T-helper 17 cell (primary cell): ENCODE results near the gene ENKUR. TPM values are rescaled to one million over a fixed set of nuclear protein-coding genes. Genes with fewer than 3 reads are reported as not detected.
"Not testable (repeated sequence)": the region's sequence is repeated elsewhere in the genome, so short reads cannot be mapped to it uniquely, and the experiment has no call there.

ENCODE experiments used
- ATAC-seq: fragments of 150-1000 bp; cut with Tn5 transposase; 2 replicates; pipeline ENCODE4 v1.10.0; 2021; ENCODE audit warnings: mild to moderate bottlenecking, moderate library complexity
- DNase-seq, 3 donors: peaks; one replicate each; pipeline versions ENCODE4 v3.0.0 to v3.0.0-alpha.2; 2020 to 2021
- H3K9me3 ChIP-seq: one replicate; pipeline ENCODE4 v1.7.0; 2013; ENCODE audit warnings: low read length, mild to moderate bottlenecking; ENCODE audit not compliant: control insufficient read depth, poor library complexity, severe bottlenecking
- H3K27ac Mint-ChIP-seq: one replicate; pipeline ENCODE4 v1.8.0; 2022; ENCODE audit warnings: mild to moderate bottlenecking, moderate library complexity, mixed read lengths
- H3K27me3 Mint-ChIP-seq: one replicate; pipeline ENCODE4 v1.8.0; 2022; ENCODE audit warnings: mixed read lengths
- H3K36me3 Mint-ChIP-seq: one replicate; pipeline ENCODE4 v1.8.0; 2022; ENCODE audit warnings: low read depth, mixed read lengths
- H3K4me1 Mint-ChIP-seq: one replicate; pipeline ENCODE4 v1.8.0; 2022; ENCODE audit warnings: mild to moderate bottlenecking, mixed read lengths
- H3K4me3 Mint-ChIP-seq: one replicate; pipeline ENCODE4 v1.8.0; 2022; ENCODE audit warnings: mild to moderate bottlenecking, moderate library complexity, mixed read lengths
- total RNA-seq, 4 donors: library from RNA in 2 of 4; stranded (reverse) in 2 of 4; gene quantifications; one replicate each; pipeline ENCODE4 v1.2.3 and lab custom pipeline; 2022 to 2026

ENKUR gene
- total RNA-seq, 2 donors from 2014 or later = 0.85 to 14.9 TPM

DNA sequence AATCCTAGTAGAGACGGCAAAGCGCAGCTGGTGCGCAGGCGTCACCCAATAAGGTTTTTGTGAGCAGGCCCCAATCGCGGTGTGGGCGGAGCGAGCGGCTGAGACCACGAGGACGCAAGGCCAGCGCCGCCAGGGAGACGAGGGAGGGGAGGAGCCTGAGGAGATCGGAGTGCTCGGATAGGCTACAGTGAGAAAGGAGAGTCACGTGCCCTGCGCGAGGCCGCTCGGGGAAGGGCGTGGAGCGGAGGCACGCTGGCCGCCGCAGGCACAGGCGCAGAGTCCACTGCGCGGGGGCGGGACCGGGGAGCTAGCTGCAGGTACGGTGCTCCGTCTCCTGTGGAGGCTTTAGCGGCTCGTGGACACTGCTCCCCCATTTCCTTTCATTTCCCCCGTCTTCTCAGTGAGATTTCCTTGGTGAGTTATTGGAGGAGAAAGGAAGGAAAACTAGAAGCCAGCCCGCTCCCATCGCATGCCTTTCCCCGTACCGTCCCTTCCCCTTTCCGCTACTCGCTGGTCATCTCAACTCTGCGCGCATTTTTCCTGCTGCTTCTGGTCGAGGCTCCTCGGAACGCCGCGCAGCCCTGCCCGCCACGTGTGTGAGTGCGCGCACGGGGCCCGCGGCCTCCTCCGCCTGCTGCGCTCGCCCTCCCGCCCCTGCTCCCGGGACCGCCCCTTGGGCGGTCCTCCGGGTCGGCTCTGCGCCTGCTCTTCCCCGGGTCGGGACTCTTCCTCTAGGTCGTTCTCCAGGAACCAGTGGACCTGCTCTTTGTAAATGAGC lies 607 bp upstream of the ENKUR start, which contains the start of gene THNSL1:
Gene THNSL1 (plus strand): TSS at position 237 of the 778 bp plus-strand sequence. CDS start 6,612 bp downstream, outside the sequence.
- H3K27ac Mint-ChIP-seq = peak within 1 kb of the TSS; percentile 99
- peaks cover 16% of the 10 kb centered on the region for H3K4me1 Mint-ChIP-seq

DNA sequence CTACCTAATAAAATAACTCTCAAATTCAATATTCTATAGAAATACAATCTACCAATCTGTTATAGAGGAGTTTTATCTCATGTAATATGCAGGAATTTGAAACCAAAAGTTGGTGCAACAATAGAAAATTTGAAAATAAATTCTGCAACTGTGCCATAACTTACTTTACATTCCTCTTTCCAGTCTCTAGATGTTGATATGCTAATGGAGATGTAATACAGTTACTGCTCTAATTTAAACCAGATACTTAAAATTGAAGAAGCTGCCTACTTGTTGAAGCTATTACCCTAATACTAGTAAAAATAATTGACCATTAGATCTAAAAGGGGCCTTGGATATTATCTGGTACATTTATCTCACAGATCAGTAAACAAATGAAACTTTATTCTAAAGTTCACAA lies 1.4 kb downstream of the ENKUR start:
- peaks cover 16% of the 10 kb centered on the region for H3K4me1 Mint-ChIP-seq
- peak overlapping the region; percentile 99 for H3K27ac Mint-ChIP-seq
- no peaks in the 10 kb centered on the region for H3K27me3 Mint-ChIP-seq
- no peaks in the 10 kb centered on the region for H3K9me3 ChIP-seq
- H3K36me3 Mint-ChIP-seq = no peaks in the 10 kb centered on the region
- DNase-seq = no peak
- ATAC-seq = no peak
- no peak overlapping the region for H3K4me3 Mint-ChIP-seq

More for the DNA sequence above, 607 bp upstream of the ENKUR start, which contains the start of gene THNSL1:
- no peaks in the 10 kb centered on the region for H3K27me3 Mint-ChIP-seq
- H3K36me3 Mint-ChIP-seq = no peaks in the 10 kb centered on the region
- ATAC-seq (peak; percentile 96), DNase-seq (peak; percentile 94 to 96 (median 94))
- peak within 1 kb of the TSS; percentile 95 for H3K4me3 Mint-ChIP-seq
- no peaks in the 10 kb centered on the region for H3K9me3 ChIP-seq

DNA sequence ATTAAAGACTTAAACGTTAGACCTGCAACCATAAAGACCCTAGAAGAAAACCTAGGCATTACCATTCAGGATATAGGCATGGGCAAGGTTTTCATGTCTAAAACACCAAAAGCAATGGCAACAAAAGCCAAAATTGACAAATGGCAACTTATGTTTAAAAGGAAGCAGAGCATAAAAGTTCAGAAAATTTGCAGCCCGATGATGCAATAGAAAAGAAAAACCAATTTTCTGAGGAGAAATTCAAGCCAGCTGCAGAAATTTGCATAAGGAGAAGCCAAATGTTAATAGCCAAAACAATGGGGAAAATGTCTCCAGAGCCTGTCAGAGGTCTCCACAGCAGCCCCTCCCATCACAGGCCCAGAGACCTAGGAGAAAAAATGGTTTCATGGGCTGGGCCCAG lies 4.4 kb downstream of the ENKUR start:
- H3K27ac Mint-ChIP-seq, H3K27me3 Mint-ChIP-seq, H3K36me3 Mint-ChIP-seq, H3K4me3 Mint-ChIP-seq, DNase-seq, ATAC-seq, H3K4me1 Mint-ChIP-seq, H3K9me3 ChIP-seq: not testable (repeated sequence)

DNA sequence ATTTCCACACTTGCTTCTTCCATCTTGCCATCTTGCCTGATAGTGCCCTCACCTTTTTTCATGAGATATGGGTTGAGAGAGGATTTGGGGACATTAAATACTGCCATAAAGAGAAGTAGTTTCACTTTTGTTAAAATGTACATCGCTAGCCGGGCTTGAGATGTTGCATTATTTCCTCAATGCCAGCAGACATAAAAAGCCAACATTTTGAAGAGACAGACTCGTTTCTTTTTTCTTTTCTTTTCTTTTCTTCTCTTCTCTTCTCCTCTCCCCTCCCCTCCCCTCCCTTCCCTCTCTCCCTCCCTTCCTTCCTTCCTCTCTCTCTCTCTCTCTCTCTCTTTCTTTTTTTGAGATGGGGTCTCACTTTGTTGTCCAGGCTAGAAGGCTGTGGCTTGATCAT lies 17.9 kb downstream of the ENKUR start:
- no peaks in the 10 kb centered on the region for H3K9me3 ChIP-seq
- H3K27ac Mint-ChIP-seq = no peak overlapping the region
- DNase-seq = no peak
- H3K36me3 Mint-ChIP-seq = peaks cover 2% of the 10 kb centered on the region
- no peaks in the 10 kb centered on the region for H3K4me1 Mint-ChIP-seq
- H3K27me3 Mint-ChIP-seq = peaks cover 9% of the 10 kb centered on the region
- H3K4me3 Mint-ChIP-seq = no peak overlapping the region
- ATAC-seq = no peak

DNA sequence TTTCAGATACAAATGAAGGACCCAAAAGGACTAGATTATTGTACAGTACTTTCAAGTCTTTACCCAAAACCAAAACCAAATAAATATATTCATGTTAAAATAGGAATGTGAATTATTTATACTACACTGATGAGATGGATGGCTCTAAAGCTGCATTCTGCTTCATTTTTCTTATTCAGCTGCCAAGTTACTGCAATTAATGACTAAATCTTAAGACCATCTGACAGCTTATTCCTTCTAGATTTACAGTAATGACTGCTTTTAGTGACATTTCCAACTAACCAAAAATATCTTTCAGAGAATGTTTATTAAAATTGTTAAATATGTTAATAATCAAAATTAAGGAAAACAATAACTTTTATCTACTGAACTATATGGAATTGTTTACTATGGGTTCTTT lies 20.9 kb downstream of the ENKUR start:
- ATAC-seq (no peak), DNase-seq (no peak)
- peaks cover 2% of the 10 kb centered on the region for H3K36me3 Mint-ChIP-seq
- peaks cover 23% of the 10 kb centered on the region for H3K27me3 Mint-ChIP-seq
- no peak overlapping the region for H3K27ac Mint-ChIP-seq
- no peaks in the 10 kb centered on the region for H3K9me3 ChIP-seq
- no peak overlapping the region for H3K4me3 Mint-ChIP-seq
- no peaks in the 10 kb centered on the region for H3K4me1 Mint-ChIP-seq

DNA sequence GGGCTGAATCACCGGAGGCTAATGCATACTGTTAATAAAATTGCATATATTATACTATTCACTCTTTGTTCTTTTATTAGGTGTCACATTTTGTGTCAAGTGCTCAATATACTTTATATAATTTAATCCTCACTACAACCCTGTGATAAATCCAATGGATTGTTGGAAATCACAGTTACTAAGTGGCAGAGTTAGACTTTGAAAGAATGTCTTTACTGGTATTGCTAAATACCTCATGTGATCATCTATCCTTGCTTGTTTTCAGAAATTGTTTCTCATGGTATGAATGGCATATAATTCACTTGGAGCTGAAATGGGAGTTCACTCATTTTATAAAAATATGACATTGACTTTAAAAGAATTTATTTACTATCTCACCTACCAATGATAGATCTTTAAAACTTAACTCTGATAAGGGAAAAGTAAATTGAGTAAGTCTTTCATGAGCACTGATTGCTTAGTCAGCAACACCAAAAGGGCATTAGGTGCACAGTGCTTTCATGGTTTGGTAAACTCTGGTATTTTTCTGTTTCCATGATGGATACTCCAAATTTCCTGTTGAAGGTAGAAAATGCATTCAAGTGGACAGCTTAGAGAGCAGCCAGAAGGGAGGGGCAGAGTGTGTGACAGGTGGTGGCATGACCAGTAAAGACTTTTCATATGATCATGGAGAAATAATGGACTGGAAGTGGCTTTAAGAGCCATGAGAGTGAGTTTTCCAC lies 22.6 kb downstream of the ENKUR start:
- ATAC-seq = no peak
- H3K4me3 Mint-ChIP-seq = no peak overlapping the region
- H3K27ac Mint-ChIP-seq = no peak overlapping the region

DNA sequence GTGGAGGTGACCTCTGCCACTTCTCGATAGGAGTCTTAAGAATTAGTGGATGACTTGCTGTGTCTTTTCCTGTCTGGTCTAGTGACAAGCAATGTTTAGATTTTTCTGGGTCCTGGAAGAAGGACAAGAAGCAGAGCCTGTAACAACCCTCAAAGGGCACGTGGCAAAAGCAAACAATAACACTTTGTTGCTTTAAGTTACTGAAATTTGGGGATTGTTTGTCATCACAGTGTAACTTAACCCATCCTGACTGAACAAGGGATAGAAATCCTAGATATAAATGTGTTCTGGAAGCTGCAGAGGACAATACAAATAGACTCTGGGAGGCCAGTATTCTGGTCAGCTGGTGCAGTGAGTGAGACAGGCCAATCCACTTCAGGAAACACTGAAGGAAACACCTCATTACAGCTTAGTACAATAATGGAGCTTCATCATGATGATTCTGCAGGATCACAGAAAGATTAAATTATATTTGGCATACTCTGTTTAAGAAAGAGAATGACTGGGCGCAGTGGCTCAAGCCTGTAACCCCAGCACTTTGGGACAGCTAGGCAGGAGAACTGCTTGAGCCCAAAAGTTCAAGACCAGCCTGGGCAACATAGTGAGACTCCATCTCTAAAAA lies 23.3 kb downstream of the ENKUR start:
- Mint-ChIP-seq H3K27me3 (peaks cover 28% of the 10 kb centered on the region), H3K4me1 (no peaks in the 10 kb centered on the region), H3K36me3 (peaks cover 2% of the 10 kb centered on the region), H3K4me3 (no peak overlapping the region), H3K27ac (peak overlapping the region; percentile 24)
- no peak for DNase-seq
- H3K9me3 ChIP-seq = no peaks in the 10 kb centered on the region
- ATAC-seq = no peak

More for the DNA sequence above, 22.6 kb downstream of the ENKUR start:
- no peak for DNase-seq
- H3K9me3 ChIP-seq = no peaks in the 10 kb centered on the region
- peaks cover 2% of the 10 kb centered on the region for H3K36me3 Mint-ChIP-seq
- no peaks in the 10 kb centered on the region for H3K4me1 Mint-ChIP-seq
- peaks cover 28% of the 10 kb centered on the region for H3K27me3 Mint-ChIP-seq

DNA sequence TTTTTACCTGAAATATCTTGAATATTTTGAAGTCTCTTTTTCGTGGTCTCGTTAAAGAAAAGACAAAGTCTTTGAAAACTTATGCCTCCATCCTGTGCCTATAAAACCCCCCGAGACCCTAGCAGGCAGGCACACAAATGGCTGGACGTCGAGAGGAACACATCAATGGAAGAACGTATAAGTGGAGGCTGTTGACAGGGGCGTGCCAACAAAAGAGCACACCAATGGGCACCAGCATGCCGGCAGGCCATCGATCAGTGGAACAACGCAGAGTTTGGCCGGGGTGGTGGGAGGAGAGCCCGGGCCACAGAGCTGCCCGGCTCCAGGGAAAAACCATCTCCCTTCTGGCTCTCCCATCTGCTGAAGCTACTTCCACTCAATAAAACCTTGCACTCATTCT lies 24.7 kb downstream of the ENKUR start:
- DNase-seq (no peak), ATAC-seq (no peak)
- no peaks in the 10 kb centered on the region for H3K9me3 ChIP-seq
- Mint-ChIP-seq H3K27ac (no peak overlapping the region), H3K27me3 (peaks cover 28% of the 10 kb centered on the region), H3K36me3 (no peaks in the 10 kb centered on the region), H3K4me3 (no peak overlapping the region), H3K4me1 (no peaks in the 10 kb centered on the region)

DNA sequence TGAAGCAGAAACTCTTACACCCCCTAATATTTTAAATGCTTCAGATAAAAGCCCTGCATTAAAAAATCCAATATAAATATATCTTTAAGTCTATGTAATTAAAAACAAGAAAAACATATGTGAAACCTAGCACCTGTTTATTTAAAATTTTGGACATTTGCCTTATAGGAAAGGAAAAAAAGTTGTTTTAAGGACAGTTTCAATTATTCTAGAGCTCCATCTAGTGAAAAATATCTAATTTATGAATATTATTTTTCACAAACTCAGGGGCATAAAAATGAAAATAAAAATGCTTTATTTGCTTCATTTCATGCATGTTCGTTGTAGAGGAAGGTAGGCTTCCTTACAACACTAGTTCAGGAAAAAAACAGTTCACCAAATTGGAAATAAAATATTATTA lies 26.1 kb downstream of the ENKUR start:
- Mint-ChIP-seq H3K27ac (no peak overlapping the region), H3K36me3 (no peaks in the 10 kb centered on the region), H3K4me3 (no peak overlapping the region), H3K27me3 (peaks cover 33% of the 10 kb centered on the region), H3K4me1 (no peaks in the 10 kb centered on the region)
- no peak for DNase-seq
- no peaks in the 10 kb centered on the region for H3K9me3 ChIP-seq
- ATAC-seq = no peak

DNA sequence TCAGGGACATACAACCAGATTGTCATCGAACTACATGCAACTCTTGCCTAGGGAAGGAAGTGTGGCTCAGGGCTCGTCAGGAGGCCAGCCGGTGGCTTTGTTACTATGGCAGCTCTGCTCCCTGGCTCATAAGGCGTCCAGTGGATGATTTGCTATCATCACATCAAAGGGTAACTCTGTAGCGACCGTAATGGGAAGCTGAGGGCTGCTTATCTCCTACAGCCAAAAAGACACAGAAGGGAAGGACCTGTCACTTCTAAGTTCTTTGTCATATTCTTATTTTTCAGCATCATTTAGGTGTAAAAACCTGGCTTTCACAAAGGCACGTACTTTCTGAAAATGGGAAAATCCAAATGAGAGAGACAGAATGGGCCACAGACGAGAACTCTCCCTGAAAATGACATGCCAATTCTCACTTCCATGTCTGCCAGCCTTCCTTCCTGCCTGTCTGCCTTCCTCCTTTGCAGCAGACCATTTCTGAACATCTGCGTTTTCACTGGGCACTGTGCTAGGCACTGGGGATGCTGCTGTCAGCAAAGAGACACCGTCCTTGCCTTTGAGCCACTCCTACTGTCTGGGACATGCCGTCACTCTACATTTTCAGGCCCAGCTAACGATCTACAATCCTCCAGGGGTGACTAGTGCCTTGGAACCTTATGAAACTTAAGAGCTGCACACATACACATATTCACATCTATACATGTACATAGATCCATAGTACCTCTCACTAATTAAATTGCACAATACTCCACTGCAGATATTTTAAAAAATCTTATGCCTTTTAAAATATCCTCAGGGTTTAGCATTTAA lies 26.9 kb downstream of the ENKUR start:
- H3K27ac Mint-ChIP-seq = no peak overlapping the region

DNA sequence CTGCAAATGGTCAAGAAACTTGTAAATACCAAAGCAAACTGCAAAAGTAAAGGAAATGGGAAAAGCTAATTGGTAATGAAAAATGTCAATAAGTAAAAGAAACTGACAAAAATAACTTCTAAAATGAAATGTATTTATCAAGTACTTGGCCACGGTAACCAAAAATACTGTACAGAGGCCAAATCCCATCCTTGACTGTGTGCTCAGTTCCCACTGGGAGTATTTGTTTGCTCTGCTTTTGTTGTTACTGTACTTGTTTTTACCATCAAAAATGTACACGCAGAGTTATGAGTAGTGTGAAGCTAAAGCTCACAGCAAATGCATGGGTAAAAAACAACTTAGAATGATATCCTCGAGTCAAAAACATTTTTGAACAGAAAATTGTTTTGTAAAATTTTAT lies 31.1 kb downstream of the ENKUR start:
- no peak for DNase-seq
- ATAC-seq = no peak
- no peak overlapping the region for H3K27ac Mint-ChIP-seq
- H3K9me3 ChIP-seq = no peaks in the 10 kb centered on the region
- H3K27me3 Mint-ChIP-seq = peaks cover 10% of the 10 kb centered on the region
- no peak overlapping the region for H3K4me3 Mint-ChIP-seq
- H3K36me3 Mint-ChIP-seq = no peaks in the 10 kb centered on the region
- H3K4me1 Mint-ChIP-seq = peaks cover 3% of the 10 kb centered on the region

More for the DNA sequence above, 26.9 kb downstream of the ENKUR start:
- no peaks in the 10 kb centered on the region for H3K9me3 ChIP-seq
- DNase-seq (no peak), ATAC-seq (no peak)
- Mint-ChIP-seq H3K36me3 (no peaks in the 10 kb centered on the region), H3K4me3 (no peak overlapping the region), H3K4me1 (no peaks in the 10 kb centered on the region), H3K27me3 (peaks cover 30% of the 10 kb centered on the region)

DNA sequence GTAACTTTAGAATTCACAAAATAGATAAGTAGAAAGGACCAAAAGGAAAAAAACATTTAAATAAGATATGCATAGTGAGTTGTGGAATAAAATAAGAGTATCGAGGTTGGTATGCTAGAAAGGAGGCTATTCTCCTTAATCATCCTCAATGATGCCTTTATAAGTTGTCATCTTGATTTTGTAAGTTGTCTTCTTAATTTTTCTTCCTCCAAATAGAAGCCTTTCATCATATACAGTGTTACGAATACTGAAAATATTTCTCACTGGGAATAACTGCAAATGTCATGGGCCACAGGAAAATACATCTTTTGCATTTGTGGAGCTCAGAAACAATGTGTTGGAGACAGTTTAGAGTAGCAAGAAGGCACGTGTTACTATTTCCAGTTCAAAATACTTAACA lies 32.0 kb downstream of the ENKUR start:
- Mint-ChIP-seq H3K4me1 (peaks cover 3% of the 10 kb centered on the region), H3K27ac (no peak overlapping the region), H3K36me3 (no peaks in the 10 kb centered on the region), H3K27me3 (peaks cover 6% of the 10 kb centered on the region), H3K4me3 (no peak overlapping the region)
- DNase-seq = no peak
- ATAC-seq = no peak
- no peaks in the 10 kb centered on the region for H3K9me3 ChIP-seq

DNA sequence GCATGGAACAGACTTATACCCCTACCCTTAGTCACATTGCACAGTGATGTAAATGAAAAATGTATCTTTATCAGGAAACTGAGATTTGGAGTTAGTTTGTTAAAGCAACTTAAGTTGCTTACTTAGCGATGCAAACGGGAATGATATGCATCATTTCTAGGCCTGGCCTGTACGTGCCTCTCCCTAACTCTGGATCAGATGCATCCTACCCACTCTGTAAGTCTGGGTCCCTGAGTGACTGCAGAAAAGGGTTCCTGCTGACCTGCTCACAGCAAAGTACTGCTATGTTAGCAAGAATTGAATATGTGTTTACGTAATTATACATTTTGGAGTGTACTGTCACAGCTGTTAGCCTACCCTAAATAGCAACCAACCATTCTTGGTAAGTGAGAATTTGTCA lies 32.8 kb downstream of the ENKUR start:
- peaks cover 5% of the 10 kb centered on the region for H3K27me3 Mint-ChIP-seq
- H3K4me1 Mint-ChIP-seq = peaks cover 3% of the 10 kb centered on the region
- H3K36me3 Mint-ChIP-seq = no peaks in the 10 kb centered on the region
- H3K9me3 ChIP-seq = no peaks in the 10 kb centered on the region
- no peak overlapping the region for H3K27ac Mint-ChIP-seq
- ATAC-seq = no peak
- no peak overlapping the region for H3K4me3 Mint-ChIP-seq
- no peak for DNase-seq
